DOHH2 (cell line): ENCODE measurements around the gene DENND6B.

Source experiments
- CTCF ChIP-seq: fragments of 200-600 bp; sonication (generic); IDR thresholded peaks from one replicate; pipeline ENCODE4 v1.5.1; 2014; ENCODE audit warnings: antibody characterized with exemption, mild to moderate bottlenecking, low read depth, low read length; ENCODE audit not compliant: poor library complexity, severe bottlenecking
- EZH2phosphoT487 ChIP-seq: fragments of 200-600 bp; sonication (generic); IDR thresholded peaks from 2 replicates; pipeline ENCODE4 v1.6.1; 2017; ENCODE audit warnings: borderline replicate concordance, mild to moderate bottlenecking, antibody characterized with exemption, low read length, moderate library complexity, mixed read lengths

- TF ChIP-seq CTCF (no peak), EZH2phosphoT487 (no peak)
Observed at GRCh38 chr22:50298266-50298637, 28.6 kb downstream of the DENND6B start.
